Thyroid gland (tissue), 4 donors: ENCODE data around the gene DOCK9. TPM values are rescaled to one million over a fixed set of nuclear protein-coding genes. Genes with fewer than 3 reads are reported as not detected.

Experiments used
- DNase-seq, 2 donors: peaks; one replicate each; pipeline ENCODE4 v3.0.0-alpha.2; 2019
- H3K27ac ChIP-seq, 3 donors: fragments of 200-600 bp; sonication (generic); 1 replicate in 2 of 3; 2 replicates in 1 of 3; pipeline ENCODE4 v1.5.1; 2016 to 2019; ENCODE audit warnings: mild to moderate bottlenecking in 1 of 3, moderate library complexity in 1 of 3
- H3K27me3 ChIP-seq: fragments of 200-600 bp; sonication (generic); one replicate; pipeline ENCODE4 v1.5.1; 2019
- H3K36me3 ChIP-seq, 2 donors: fragments of 200-600 bp; sonication (generic); one replicate each; pipeline ENCODE4 v1.5.1; 2016 to 2019
- H3K4me1 ChIP-seq, 2 donors: fragments of 200-600 bp; sonication (generic); one replicate each; pipeline ENCODE4 v1.5.1; 2017 to 2019
- H3K4me3 ChIP-seq, 3 donors: fragments of 200-600 bp; sonication (generic); replicated peaks in 1 of 3; 1 replicate in 2 of 3; 2 replicates in 1 of 3; pipeline ENCODE4 v1.5.1; 2016; ENCODE audit warnings: mild to moderate bottlenecking in 1 of 3
- H3K9me3 ChIP-seq: fragments of 200-600 bp; sonication (generic); one replicate; pipeline ENCODE4 v1.5.1; 2017
- CTCF ChIP-seq, 6 experiments: fragments of 200-600 bp in 3 of 6; fragments of 450-650 bp in 3 of 6; sonication (generic) in 3 of 6; IDR thresholded peaks; one replicate each; pipeline ENCODE4 v1.5.1; 2016 to 2019; ENCODE audit warnings: antibody characterized with exemption in 6 of 6, mild to moderate bottlenecking in 2 of 6, inconsistent platforms in 1 of 6, moderate library complexity in 1 of 6
- POLR2A ChIP-seq, 2 donors: fragments of 450-650 bp; IDR thresholded peaks; one replicate each; pipeline ENCODE4 v1.6.1; 2017; ENCODE audit warnings: antibody characterized with exemption in 2 of 2, mild to moderate bottlenecking in 2 of 2, moderate library complexity in 1 of 2
- WGBS, 2 donors: methylation state at CpG; one replicate each; pipeline ENCODE4 v1.1.5; 2017; 5-methylcytosine and 5-hydroxymethylcytosine counted together
- intact Hi-C: fragments of 100-400 bp; cut with DNase I; formaldehyde crosslinking; loops from one replicate; pipeline ENCODE4 v1.15.1; 2023
- total RNA-seq, 4 donors: library from RNA; depleted of rRNA; stranded (reverse); fragments of >200 nt; gene quantifications; one replicate each; pipeline ENCODE4 v1.2.3, GENCODE V29; 2016

Gene DOCK9
- total RNA-seq, 4 donors from 2014 or later, result 126 to 240 (median 160) TPM

DNA sequence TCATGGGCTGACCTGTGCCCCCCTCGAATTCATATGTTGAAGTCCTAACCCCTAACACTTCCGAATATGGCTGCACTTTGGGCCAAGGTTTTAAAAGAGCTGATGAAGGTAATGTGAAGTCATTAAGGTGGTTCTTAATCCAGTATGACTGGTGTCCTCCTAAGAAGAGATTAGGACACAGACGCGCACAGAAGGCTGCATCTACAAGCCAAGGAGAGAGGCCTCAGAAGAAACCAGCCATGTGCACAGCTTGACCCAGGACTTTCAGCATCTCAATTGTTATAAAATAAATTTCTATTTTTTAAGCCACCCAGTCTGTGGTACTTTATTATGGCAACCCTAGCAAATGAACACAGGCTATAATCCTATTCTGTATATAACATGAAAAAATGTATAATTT is 99.9 kb downstream of the DOCK9 start:
- no peak for TF ChIP-seq CTCF (IDR thresholded peaks at IDR 0.05)
- no peak for TF ChIP-seq POLR2A (IDR thresholded peaks at IDR 0.05)
- H3K4me1 ChIP-seq, result no peaks in the 10 kb centered on the region
- no peak overlapping the region for H3K4me3 ChIP-seq
- H3K36me3 ChIP-seq, result peaks cover 52 to 56% of the 10 kb centered on the region in 2 donors
- no peaks in the 10 kb centered on the region for H3K27me3 ChIP-seq
- intact Hi-C loops, result no loop called here
- WGBS, 2 donors, result 89 to 98% methylated on average over 4 of the region's 4 CpGs
- H3K27ac ChIP-seq, result no peak overlapping the region
- no peak for DNase-seq
- no peaks in the 10 kb centered on the region for H3K9me3 ChIP-seq

- Histone ChIP-seq H3K36me3 (peaks cover 47 to 51% of the 10 kb centered on the region in 2 donors), H3K27ac (no peak overlapping the region), H3K4me1 (no peaks in the 10 kb centered on the region), H3K9me3 (no peaks in the 10 kb centered on the region), H3K27me3 (no peaks in the 10 kb centered on the region), H3K4me3 (no peak overlapping the region)
- intact Hi-C loops, result no loop called here
- no peak for DNase-seq
- 97 to 99% methylated on average over 3 of the region's 3 CpGs for WGBS, 2 donors
- TF ChIP-seq POLR2A (IDR thresholded peaks at IDR 0.05) (no peak), CTCF (IDR thresholded peaks at IDR 0.05) (no peak)
These were observed 100.4 kb downstream of the DOCK9 start for GRCh38 chr13:98877466-98877865.

DNA sequence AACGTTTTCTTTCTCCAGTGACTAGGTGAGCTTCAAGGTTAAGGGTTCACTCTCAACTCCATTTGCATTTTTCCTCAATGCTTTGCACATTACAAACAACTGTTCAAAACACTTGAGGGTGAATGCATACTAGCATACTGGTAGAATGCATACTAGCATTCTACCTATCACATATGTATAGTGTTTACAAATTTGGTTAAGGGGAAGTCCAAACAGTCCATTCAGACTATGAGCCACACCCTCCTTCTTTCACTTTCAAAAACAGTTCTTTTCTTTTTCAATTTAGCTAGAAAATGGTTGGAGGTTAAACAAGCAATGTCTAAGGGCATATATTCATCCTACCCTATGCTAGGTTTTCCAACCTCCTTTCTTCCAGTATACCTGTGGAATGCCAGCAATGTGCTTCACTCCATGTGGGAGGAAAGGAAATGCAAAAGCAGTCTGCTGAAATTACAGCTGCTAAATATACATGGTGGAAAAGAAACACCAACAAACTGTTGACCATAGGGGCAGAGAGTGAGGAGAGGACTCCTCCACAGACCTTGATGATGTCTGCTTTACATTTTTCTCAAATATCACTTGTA is 102.6 kb downstream of the DOCK9 start:
- Histone ChIP-seq H3K36me3 (peaks cover 29 to 31% of the 10 kb centered on the region in 2 donors), H3K27me3 (no peaks in the 10 kb centered on the region), H3K9me3 (no peaks in the 10 kb centered on the region), H3K27ac (no peak overlapping the region), H3K4me1 (no peaks in the 10 kb centered on the region), H3K4me3 (no peak overlapping the region)
- intact Hi-C loops, result no loop called here
- 56 to 78% methylated on average over 1 of the region's 1 CpG for WGBS, 2 donors
- TF ChIP-seq POLR2A (IDR thresholded peaks at IDR 0.05), result no peak
- TF ChIP-seq CTCF (IDR thresholded peaks at IDR 0.05), result no peak
- no peak for DNase-seq

DNA sequence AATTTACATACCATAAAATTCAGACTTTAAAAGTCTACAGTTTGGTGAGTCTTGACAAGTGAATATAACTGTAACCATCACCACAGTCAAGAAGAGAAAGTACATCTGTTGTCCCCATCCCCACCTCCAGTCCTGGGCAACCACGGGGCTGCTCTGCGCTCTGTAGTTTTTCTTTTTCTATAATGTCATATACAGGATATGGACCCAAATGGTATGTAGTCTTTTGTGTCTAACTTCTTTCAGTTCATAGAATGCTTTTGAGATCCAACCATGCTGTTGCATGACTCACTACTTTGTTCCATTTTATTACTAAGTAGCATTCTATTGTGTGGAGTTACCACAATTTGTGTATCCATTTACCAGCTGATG is 103.9 kb downstream of the DOCK9 start:
- H3K4me1 ChIP-seq, result no peaks in the 10 kb centered on the region
- intact Hi-C loops, result no loop called here
- peaks cover 19% of the 10 kb centered on the region in 2 donors for H3K36me3 ChIP-seq
- 95 to 96% methylated on average over 2 of the region's 2 CpGs for WGBS, 2 donors
- DNase-seq, result no peak
- H3K9me3 ChIP-seq, result no peaks in the 10 kb centered on the region
- no peak overlapping the region for H3K4me3 ChIP-seq
- no peak overlapping the region for H3K27ac ChIP-seq
- H3K27me3 ChIP-seq, result no peaks in the 10 kb centered on the region
- TF ChIP-seq POLR2A (IDR thresholded peaks at IDR 0.05), result no peak
- no peak for TF ChIP-seq CTCF (IDR thresholded peaks at IDR 0.05)

- Histone ChIP-seq H3K9me3 (no peaks in the 10 kb centered on the region), H3K27me3 (no peaks in the 10 kb centered on the region), H3K27ac (no peak overlapping the region), H3K4me1 (no peaks in the 10 kb centered on the region), H3K4me3 (no peak overlapping the region), H3K36me3 (peaks cover 16 to 19% of the 10 kb centered on the region in 2 donors)
- no peak for DNase-seq
- TF ChIP-seq CTCF (IDR thresholded peaks at IDR 0.05), result no peak
- TF ChIP-seq POLR2A (IDR thresholded peaks at IDR 0.05), result no peak
- intact Hi-C loops, result no loop called here
- 97 to 99% methylated on average over 3 of the region's 3 CpGs for WGBS, 2 donors
These were observed 104.4 kb downstream of the DOCK9 start for GRCh38 chr13:98873377-98874028.
